Measurements from ENCODE around the gene SLC26A2.

SLC26A2 gene

GRCh38 chr5:149999866-150000255, 39.3 kb downstream of the SLC26A2 start:
- H3K9ac ChIP-seq (ENCODE audit: low read length): peak overlapping the region; percentile 92
- H3K4me3 ChIP-seq (ENCODE audit: low read depth in 1 of 2, low read length in 2 of 2): peak overlapping the region; percentile 92 to 96
- peak overlapping the region; percentile 92 for H3K27ac ChIP-seq (ENCODE audit: low read depth, low read length)
- H3K4me1 ChIP-seq (ENCODE audit: insufficient read depth, low read length): peaks cover 30% of the 10 kb centered on the region
- H3K27me3 ChIP-seq (ENCODE audit: control insufficient read depth in 1 of 2, insufficient read depth in 2 of 2, low read length in 2 of 2): no peaks in the 10 kb centered on the region
- H3K36me3 ChIP-seq (ENCODE audit: insufficient read depth, low read length): peaks cover 18% of the 10 kb centered on the region
- H3K9me3 ChIP-seq (ENCODE audit: low read length): no peaks in the 10 kb centered on the region

GRCh38 chr5:150000256-150000989, 39.9 kb downstream of the SLC26A2 start, which contains the start of the genes HMGXB3 and TIGD6:
Gene HMGXB3, plus strand, starts transcription at chr5:150000739. Its CDS starts 4,114 bp downstream, at chr5:150004853.
Gene TIGD6, minus strand, starts transcription at chr5:150000654. Its CDS starts 4,306 bp downstream, at chr5:149996348.
- Histone ChIP-seq H3K4me3 (ENCODE audit: low read depth in 1 of 2, low read length in 2 of 2) (peak within 1 kb of the TSS; percentile 92 to 96), H3K36me3 (ENCODE audit: insufficient read depth, low read length) (peaks cover 14% of the 10 kb centered on the region), H3K27me3 (ENCODE audit: control insufficient read depth in 1 of 2, insufficient read depth in 2 of 2, low read length in 2 of 2) (no peaks in the 10 kb centered on the region), H3K9me3 (ENCODE audit: low read length) (no peaks in the 10 kb centered on the region), H3K27ac (ENCODE audit: low read depth, low read length) (peak within 1 kb of the TSS; percentile 92), H3K9ac (ENCODE audit: low read length) (peak within 1 kb of the TSS; percentile 92), H3K4me1 (ENCODE audit: insufficient read depth, low read length) (peaks cover 30% of the 10 kb centered on the region)

GRCh38 chr5:150000990-150001659, 40.6 kb downstream of the SLC26A2 start:
- no peaks in the 10 kb centered on the region for H3K9me3 ChIP-seq (ENCODE audit: low read length)
- peak overlapping the region; percentile 92 for H3K9ac ChIP-seq (ENCODE audit: low read length)
- H3K27ac ChIP-seq (ENCODE audit: low read depth, low read length): peak overlapping the region; percentile 92
- peaks cover 30% of the 10 kb centered on the region for H3K4me1 ChIP-seq (ENCODE audit: insufficient read depth, low read length)
- H3K4me3 ChIP-seq (ENCODE audit: low read depth in 1 of 2, low read length in 2 of 2): peak overlapping the region; percentile 92 to 96
- H3K27me3 ChIP-seq (ENCODE audit: control insufficient read depth in 1 of 2, insufficient read depth in 2 of 2, low read length in 2 of 2): no peaks in the 10 kb centered on the region
- peaks cover 14% of the 10 kb centered on the region for H3K36me3 ChIP-seq (ENCODE audit: insufficient read depth, low read length)

- peaks cover 21% of the 10 kb centered on the region for H3K36me3 ChIP-seq (ENCODE audit: insufficient read depth, low read length)
- H3K9me3 ChIP-seq (ENCODE audit: low read length): no peaks in the 10 kb centered on the region
- peak overlapping the region; percentile 92 for H3K27ac ChIP-seq (ENCODE audit: low read depth, low read length)
- peak overlapping the region; percentile 92 to 96 for H3K4me3 ChIP-seq (ENCODE audit: low read depth in 1 of 2, low read length in 2 of 2)
- peak overlapping the region; percentile 92 for H3K9ac ChIP-seq (ENCODE audit: low read length)
- H3K4me1 ChIP-seq (ENCODE audit: insufficient read depth, low read length): peaks cover 30% of the 10 kb centered on the region
- H3K27me3 ChIP-seq (ENCODE audit: control insufficient read depth in 1 of 2, insufficient read depth in 2 of 2, low read length in 2 of 2): no peaks in the 10 kb centered on the region
Measured at GRCh38 chr5:150001660-150002486, 41.3 kb downstream of the SLC26A2 start.

- Histone ChIP-seq H3K36me3 (ENCODE audit: insufficient read depth, low read length) (peaks cover 50% of the 10 kb centered on the region), H3K27ac (ENCODE audit: low read depth, low read length) (no peak overlapping the region), H3K9me3 (ENCODE audit: low read length) (no peaks in the 10 kb centered on the region), H3K4me1 (ENCODE audit: insufficient read depth, low read length) (peaks cover 16% of the 10 kb centered on the region), H3K4me3 (ENCODE audit: low read depth in 1 of 2, low read length in 2 of 2) (no peak overlapping the region), H3K9ac (ENCODE audit: low read length) (no peak overlapping the region), H3K27me3 (ENCODE audit: control insufficient read depth in 1 of 2, insufficient read depth in 2 of 2, low read length in 2 of 2) (no peaks in the 10 kb centered on the region)
Measured at GRCh38 chr5:150006318-150006717, 45.8 kb downstream of the SLC26A2 start.

- Histone ChIP-seq H3K4me1 (ENCODE audit: insufficient read depth, low read length) (peaks cover 9% of the 10 kb centered on the region), H3K27me3 (ENCODE audit: control insufficient read depth in 1 of 2, insufficient read depth in 2 of 2, low read length in 2 of 2) (no peaks in the 10 kb centered on the region), H3K4me3 (ENCODE audit: low read depth in 1 of 2, low read length in 2 of 2) (no peak overlapping the region), H3K27ac (ENCODE audit: low read depth, low read length) (no peak overlapping the region), H3K36me3 (ENCODE audit: insufficient read depth, low read length) (peaks cover 50% of the 10 kb centered on the region), H3K9ac (ENCODE audit: low read length) (no peak overlapping the region), H3K9me3 (ENCODE audit: low read length) (no peaks in the 10 kb centered on the region)
Measured at GRCh38 chr5:150007050-150007449, 46.5 kb downstream of the SLC26A2 start.

GRCh38 chr5:150009671-150010387, 49.3 kb downstream of the SLC26A2 start:
- Histone ChIP-seq H3K36me3 (ENCODE audit: insufficient read depth, low read length) (peaks cover 61% of the 10 kb centered on the region), H3K9me3 (ENCODE audit: low read length) (no peaks in the 10 kb centered on the region), H3K4me3 (ENCODE audit: low read depth in 1 of 2, low read length in 2 of 2) (no peak overlapping the region), H3K27ac (ENCODE audit: low read depth, low read length) (no peak overlapping the region), H3K9ac (ENCODE audit: low read length) (no peak overlapping the region), H3K27me3 (ENCODE audit: control insufficient read depth in 1 of 2, insufficient read depth in 2 of 2, low read length in 2 of 2) (no peaks in the 10 kb centered on the region), H3K4me1 (ENCODE audit: insufficient read depth, low read length) (no peaks in the 10 kb centered on the region)

- Histone ChIP-seq H3K9me3 (ENCODE audit: low read length) (no peaks in the 10 kb centered on the region), H3K4me1 (ENCODE audit: insufficient read depth, low read length) (no peaks in the 10 kb centered on the region), H3K27me3 (ENCODE audit: control insufficient read depth in 1 of 2, insufficient read depth in 2 of 2, low read length in 2 of 2) (no peaks in the 10 kb centered on the region), H3K27ac (ENCODE audit: low read depth, low read length) (no peak overlapping the region), H3K4me3 (ENCODE audit: low read depth in 1 of 2, low read length in 2 of 2) (no peak overlapping the region), H3K9ac (ENCODE audit: low read length) (no peak overlapping the region), H3K36me3 (ENCODE audit: insufficient read depth, low read length) (peaks cover 55% of the 10 kb centered on the region)
Measured at GRCh38 chr5:150013931-150014330, 53.4 kb downstream of the SLC26A2 start.

GRCh38 chr5:150014456-150014855, 53.9 kb downstream of the SLC26A2 start:
- Histone ChIP-seq H3K9ac (ENCODE audit: low read length) (no peak overlapping the region), H3K27ac (ENCODE audit: low read depth, low read length) (no peak overlapping the region), H3K4me3 (ENCODE audit: low read depth in 1 of 2, low read length in 2 of 2) (no peak overlapping the region), H3K9me3 (ENCODE audit: low read length) (no peaks in the 10 kb centered on the region), H3K36me3 (ENCODE audit: insufficient read depth, low read length) (peaks cover 59% of the 10 kb centered on the region), H3K27me3 (ENCODE audit: control insufficient read depth in 1 of 2, insufficient read depth in 2 of 2, low read length in 2 of 2) (no peaks in the 10 kb centered on the region), H3K4me1 (ENCODE audit: insufficient read depth, low read length) (no peaks in the 10 kb centered on the region)

GRCh38 chr5:150015415-150015814, 54.9 kb downstream of the SLC26A2 start:
- Histone ChIP-seq H3K36me3 (ENCODE audit: insufficient read depth, low read length) (peaks cover 59% of the 10 kb centered on the region), H3K27ac (ENCODE audit: low read depth, low read length) (no peak overlapping the region), H3K4me3 (ENCODE audit: low read depth in 1 of 2, low read length in 2 of 2) (no peak overlapping the region), H3K9me3 (ENCODE audit: low read length) (no peaks in the 10 kb centered on the region), H3K9ac (ENCODE audit: low read length) (no peak overlapping the region), H3K27me3 (ENCODE audit: control insufficient read depth in 1 of 2, insufficient read depth in 2 of 2, low read length in 2 of 2) (no peaks in the 10 kb centered on the region), H3K4me1 (ENCODE audit: insufficient read depth, low read length) (no peaks in the 10 kb centered on the region)
